ENCODE results near the gene TMUB1. TPM values are rescaled to one million over a fixed set of nuclear protein-coding genes. Genes with fewer than 3 reads are reported as not detected.

TMUB1 gene
- total RNA-seq, 1 experiment from 2014 or later, result 68.1 TPM

GRCh38 chr7:151129960-151130591, 46.8 kb upstream of the TMUB1 start:
- Histone ChIP-seq H3K36me3 (ENCODE audit: control insufficient read depth, insufficient read depth, low read length) (peaks cover 1% of the 10 kb centered on the region), H3K27me3 (replicated peaks; ENCODE audit: control insufficient read depth, insufficient read depth, low read length) (no peaks in the 10 kb centered on the region), H3K4me1 (no peaks in the 10 kb centered on the region), H3K4me3 (ENCODE audit: low read depth, low read length) (no peak overlapping the region), H3K9me3 (no peaks in the 10 kb centered on the region)
- H3K4me1 Mint-ChIP-seq (ENCODE audit: low read depth, unreplicated experiment), result no peaks in the 10 kb centered on the region
- H3K9me3 Mint-ChIP-seq (ENCODE audit: unreplicated experiment), result no peaks in the 10 kb centered on the region
- TF ChIP-seq CTCF (IDR thresholded peaks at IDR 0.05; ENCODE audit: insufficient read depth in 1 of 2, low read depth in 1 of 2, low read length in 1 of 2, severe bottlenecking in 1 of 2, unreplicated experiment in 1 of 2), result no peak
- CTCF ChIA-PET, result no interaction called here
- no peaks in the 10 kb centered on the region for H3K27me3 Mint-ChIP-seq (ENCODE audit: insufficient read depth, unreplicated experiment)
- DNase-seq, result no peak
- POLR2A ChIA-PET, result no interaction called here
- H3K4me3 Mint-ChIP-seq (ENCODE audit: unreplicated experiment), result no peak overlapping the region
- no TSS peak for BruUV-seq (replicated peaks)
- H3K27ac Mint-ChIP-seq (ENCODE audit: unreplicated experiment), result no peak overlapping the region
- peaks cover 35% of the 10 kb centered on the region for H3K36me3 Mint-ChIP-seq (ENCODE audit: insufficient read depth, unreplicated experiment)
- intact Hi-C loops (cut with micrococcal nuclease; ENCODE audit: unreplicated experiment), result no loop called here

- no peaks in the 10 kb centered on the region for H3K9me3 ChIP-seq
- ChIA-PET CTCF (no interaction called here), POLR2A (no interaction called here)
- H3K27ac Mint-ChIP-seq (ENCODE audit: unreplicated experiment), result no peak overlapping the region
- peaks cover 39% of the 10 kb centered on the region for H3K36me3 Mint-ChIP-seq (ENCODE audit: insufficient read depth, unreplicated experiment)
- no TSS peak for BruUV-seq (replicated peaks)
- H3K36me3 ChIP-seq (ENCODE audit: control insufficient read depth, insufficient read depth, low read length), result peaks cover 5% of the 10 kb centered on the region
- no peak for TF ChIP-seq CTCF (IDR thresholded peaks at IDR 0.05; ENCODE audit: insufficient read depth in 1 of 2, low read depth in 1 of 2, low read length in 1 of 2, severe bottlenecking in 1 of 2, unreplicated experiment in 1 of 2)
- H3K4me1 ChIP-seq, result no peaks in the 10 kb centered on the region
- H3K4me1 Mint-ChIP-seq (ENCODE audit: low read depth, unreplicated experiment), result no peaks in the 10 kb centered on the region
- H3K4me3 ChIP-seq (ENCODE audit: low read depth, low read length), result no peak overlapping the region
- no peak overlapping the region for H3K4me3 Mint-ChIP-seq (ENCODE audit: unreplicated experiment)
- H3K9me3 Mint-ChIP-seq (ENCODE audit: unreplicated experiment), result no peaks in the 10 kb centered on the region
- no peaks in the 10 kb centered on the region for H3K27me3 ChIP-seq (replicated peaks; ENCODE audit: control insufficient read depth, insufficient read depth, low read length)
- H3K27me3 Mint-ChIP-seq (ENCODE audit: insufficient read depth, unreplicated experiment), result no peaks in the 10 kb centered on the region
- DNase-seq, result no peak
- intact Hi-C loops (cut with micrococcal nuclease; ENCODE audit: unreplicated experiment), result no loop called here
Observed at GRCh38 chr7:151129117-151129959, 46.0 kb upstream of the TMUB1 start.

DNA sequence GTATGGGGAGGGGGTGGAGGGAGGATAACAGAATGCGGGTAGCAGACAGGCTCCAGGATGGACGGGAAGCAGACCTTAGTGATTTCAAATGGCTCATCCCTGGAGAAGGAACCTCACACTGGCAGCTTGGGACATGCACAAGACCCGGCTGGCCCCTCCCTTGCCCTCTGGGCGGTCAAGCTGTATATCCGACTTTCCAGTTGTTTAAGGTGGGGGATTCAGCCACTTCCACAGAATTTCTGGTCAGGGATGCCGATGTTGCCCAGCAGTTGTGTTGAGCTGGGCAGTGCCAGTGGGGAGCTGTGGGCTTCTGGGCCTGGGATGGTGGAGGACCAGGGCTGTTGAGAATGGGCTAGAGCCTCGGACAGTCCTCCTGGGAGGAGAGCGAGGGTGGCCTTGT, 45.4 kb upstream of the TMUB1 start:
- Mint-ChIP-seq H3K4me3 (ENCODE audit: unreplicated experiment) (no peak overlapping the region), H3K27me3 (ENCODE audit: insufficient read depth, unreplicated experiment) (no peaks in the 10 kb centered on the region), H3K9me3 (ENCODE audit: unreplicated experiment) (no peaks in the 10 kb centered on the region), H3K4me1 (ENCODE audit: low read depth, unreplicated experiment) (no peaks in the 10 kb centered on the region), H3K27ac (ENCODE audit: unreplicated experiment) (no peak overlapping the region), H3K36me3 (ENCODE audit: insufficient read depth, unreplicated experiment) (peaks cover 46% of the 10 kb centered on the region)
- H3K9me3 ChIP-seq, result no peaks in the 10 kb centered on the region
- H3K36me3 ChIP-seq (ENCODE audit: control insufficient read depth, insufficient read depth, low read length), result peaks cover 6% of the 10 kb centered on the region
- no peak overlapping the region for H3K4me3 ChIP-seq (ENCODE audit: low read depth, low read length)
- ChIA-PET CTCF (no interaction called here), POLR2A (no interaction called here)
- BruUV-seq (replicated peaks), result no TSS peak
- no peaks in the 10 kb centered on the region for H3K27me3 ChIP-seq (replicated peaks; ENCODE audit: control insufficient read depth, insufficient read depth, low read length)
- TF ChIP-seq CTCF (IDR thresholded peaks at IDR 0.05; ENCODE audit: insufficient read depth in 1 of 2, low read depth in 1 of 2, low read length in 1 of 2, severe bottlenecking in 1 of 2, unreplicated experiment in 1 of 2), result no peak
- intact Hi-C loops (cut with micrococcal nuclease; ENCODE audit: unreplicated experiment), result no loop called here
- H3K4me1 ChIP-seq, result no peaks in the 10 kb centered on the region
- no peak for DNase-seq
